Mesendoderm (in vitro differentiated cells): ENCODE measurements around the gene KCTD13.
"Not testable (repeated sequence)": the region's sequence is repeated elsewhere in the genome, so short reads cannot be mapped to it uniquely, and the experiment has no call there.

Experiments used
- DNase-seq: peaks from one replicate; pipeline ENCODE4 v3.0.0; 2013
- H2AK5ac ChIP-seq: 2 replicates; pipeline ENCODE4 v1.6.1; 2013; ENCODE audit warnings: low read length, inconsistent platforms
- H2BK120ac ChIP-seq: 2 replicates; pipeline ENCODE4 v1.6.1; 2013; ENCODE audit warnings: low read depth, mild to moderate bottlenecking, low read length, moderate library complexity, mixed read lengths
- H2BK15ac ChIP-seq: replicated peaks from 2 replicates; pipeline ENCODE4 v1.6.1; 2013; ENCODE audit warnings: low read depth, mild to moderate bottlenecking, moderate library complexity
- H2BK5ac ChIP-seq: 2 replicates; pipeline ENCODE4 v1.6.1; 2013; ENCODE audit warnings: low read length, inconsistent platforms
- H3K18ac ChIP-seq: 2 replicates; pipeline ENCODE4 v1.6.1; 2013; ENCODE audit warnings: mild to moderate bottlenecking, low read length, mixed read lengths
- H3K23ac ChIP-seq: one replicate; pipeline ENCODE4 v1.6.1; 2013; ENCODE audit warnings: low read length
- H3K27ac ChIP-seq: 2 replicates; pipeline ENCODE4 v1.5.1; 2013; ENCODE audit warnings: low read depth, mild to moderate bottlenecking, inconsistent platforms, low read length, moderate library complexity
- H3K27me3 ChIP-seq: 2 replicates; pipeline ENCODE4 v1.6.1; 2013; ENCODE audit warnings: low read length, control low read depth, mild to moderate bottlenecking, inconsistent platforms; ENCODE audit not compliant: insufficient read depth, poor library complexity
- H3K36me3 ChIP-seq: 2 replicates; pipeline ENCODE4 v1.6.1; 2013; ENCODE audit warnings: low read length, inconsistent platforms; ENCODE audit not compliant: control insufficient read depth, insufficient read depth
- H3K4ac ChIP-seq: one replicate; pipeline ENCODE4 v1.6.1; 2013; ENCODE audit warnings: low read depth, mild to moderate bottlenecking, low read length, moderate library complexity
- H3K4me1 ChIP-seq: 2 replicates; pipeline ENCODE4 v1.6.1; 2013; ENCODE audit warnings: low read depth, low read length, inconsistent platforms; ENCODE audit not compliant: control insufficient read depth
- H3K4me2 ChIP-seq: 2 replicates; pipeline ENCODE4 v1.6.1; 2013; ENCODE audit warnings: low read length
- H3K4me3 ChIP-seq: 2 replicates; pipeline ENCODE4 v1.5.1; 2013; ENCODE audit warnings: mild to moderate bottlenecking, low read length
- H3K56ac ChIP-seq: one replicate; pipeline ENCODE4 v1.6.1; 2013; ENCODE audit warnings: low read length
- H3K79me1 ChIP-seq: 2 replicates; pipeline ENCODE4 v1.6.1; 2013; ENCODE audit warnings: low read length, inconsistent platforms
- H3K79me2 ChIP-seq: 2 replicates; pipeline ENCODE4 v1.6.1; 2013; ENCODE audit warnings: mild to moderate bottlenecking, low read length; ENCODE audit not compliant: control insufficient read depth, insufficient read depth
- H3K9ac ChIP-seq: 2 replicates; pipeline ENCODE4 v1.6.1; 2013; ENCODE audit warnings: low read length, inconsistent platforms
- H4K5ac ChIP-seq: one replicate; pipeline ENCODE4 v1.6.1; 2013; ENCODE audit warnings: low read length
- H4K8ac ChIP-seq: one replicate; pipeline ENCODE4 v1.6.1; 2013; ENCODE audit warnings: low read depth, mild to moderate bottlenecking, control low read depth, low read length, moderate library complexity
- WGBS: extraction: QIAGEN DNeasy Blood & Tissue Kit; methylation state at CpG from one replicate; pipeline ENCODE4 v1.1.7; 2013; ENCODE audit warnings: low lambda C conversion rate, missing lambda C conversion rate; ENCODE audit not compliant: insufficient coverage; ENCODE audit errors: extremely low coverage; 5-methylcytosine and 5-hydroxymethylcytosine counted together

KCTD13 gene

GRCh38 chr16:29913514-29913913, 12.5 kb downstream of the KCTD13 start:
- Histone ChIP-seq H4K8ac (no peak overlapping the region), H3K79me2 (no peaks in the 10 kb centered on the region), H2BK120ac (no peak overlapping the region), H3K4me3 (no peak overlapping the region), H3K56ac (no peak overlapping the region), H3K4ac (no peak overlapping the region), H2BK15ac (no peak overlapping the region), H3K9ac (no peak overlapping the region), H3K27me3 (no peaks in the 10 kb centered on the region), H2AK5ac (no peak overlapping the region), H4K5ac (no peak overlapping the region), H3K79me1 (no peaks in the 10 kb centered on the region), H3K36me3 (no peaks in the 10 kb centered on the region), H3K27ac (no peak overlapping the region), H3K23ac (no peak overlapping the region), H3K18ac (no peak overlapping the region), H2BK5ac (no peak overlapping the region), H3K4me1 (no peaks in the 10 kb centered on the region), H3K4me2 (no peak overlapping the region)
- no peak for DNase-seq
- WGBS, result no CpG with 5 or more reads among the region's 8 CpGs

- DNase-seq, result no peak
- Histone ChIP-seq H2BK5ac (no peak overlapping the region), H3K27ac (no peak overlapping the region), H3K79me1 (no peaks in the 10 kb centered on the region), H3K9ac (no peak overlapping the region), H3K4ac (no peak overlapping the region), H3K4me1 (no peaks in the 10 kb centered on the region), H2BK120ac (no peak overlapping the region), H2BK15ac (no peak overlapping the region), H3K27me3 (no peaks in the 10 kb centered on the region), H3K36me3 (no peaks in the 10 kb centered on the region), H3K18ac (no peak overlapping the region), H3K4me3 (no peak overlapping the region), H2AK5ac (no peak overlapping the region), H4K5ac (no peak overlapping the region), H4K8ac (no peak overlapping the region), H3K56ac (no peak overlapping the region), H3K79me2 (no peaks in the 10 kb centered on the region), H3K23ac (no peak overlapping the region), H3K4me2 (no peak overlapping the region)
- WGBS, result no CpG with 5 or more reads among the region's 11 CpGs
Measured at GRCh38 chr16:29912087-29912486, 13.9 kb downstream of the KCTD13 start.

GRCh38 chr16:29911676-29912010, 14.4 kb downstream of the KCTD13 start:
- Histone ChIP-seq H3K4ac (no peak overlapping the region), H3K36me3 (no peaks in the 10 kb centered on the region), H2BK120ac (no peak overlapping the region), H3K27ac (no peak overlapping the region), H2AK5ac (no peak overlapping the region), H3K18ac (no peak overlapping the region), H2BK5ac (no peak overlapping the region), H3K79me2 (no peaks in the 10 kb centered on the region), H3K79me1 (no peaks in the 10 kb centered on the region), H4K5ac (no peak overlapping the region), H3K56ac (no peak overlapping the region), H3K27me3 (no peaks in the 10 kb centered on the region), H3K23ac (no peak overlapping the region), H2BK15ac (no peak overlapping the region), H3K4me1 (no peaks in the 10 kb centered on the region), H4K8ac (no peak overlapping the region), H3K9ac (no peak overlapping the region), H3K4me2 (no peak overlapping the region), H3K4me3 (no peak overlapping the region)
- WGBS, result no CpG with 5 or more reads among the region's 15 CpGs
- DNase-seq, result no peak

GRCh38 chr16:29910819-29911675, 15.0 kb downstream of the KCTD13 start:
- no peak for DNase-seq
- Histone ChIP-seq H3K4me1 (no peaks in the 10 kb centered on the region), H3K4ac (no peak overlapping the region), H3K4me2 (no peak overlapping the region), H3K18ac (no peak overlapping the region), H3K56ac (no peak overlapping the region), H3K27ac (no peak overlapping the region), H3K4me3 (no peak overlapping the region), H4K8ac (no peak overlapping the region), H3K79me1 (no peaks in the 10 kb centered on the region), H4K5ac (no peak overlapping the region), H3K9ac (no peak overlapping the region), H2BK120ac (no peak overlapping the region), H3K36me3 (no peaks in the 10 kb centered on the region), H2AK5ac (no peak overlapping the region), H2BK5ac (no peak overlapping the region), H3K27me3 (no peaks in the 10 kb centered on the region), H2BK15ac (no peak overlapping the region), H3K79me2 (no peaks in the 10 kb centered on the region), H3K23ac (no peak overlapping the region)
- no CpG with 5 or more reads among the region's 20 CpGs for WGBS

GRCh38 chr16:29909851-29910250, 16.2 kb downstream of the KCTD13 start:
- H2BK120ac ChIP-seq, H3K36me3 ChIP-seq, H3K4ac ChIP-seq, H3K79me1 ChIP-seq, H3K4me1 ChIP-seq, H3K79me2 ChIP-seq, H4K5ac ChIP-seq, H2BK15ac ChIP-seq, H2AK5ac ChIP-seq, H3K23ac ChIP-seq, H3K56ac ChIP-seq, H3K18ac ChIP-seq, H3K4me2 ChIP-seq, H3K9ac ChIP-seq, H3K27me3 ChIP-seq, H2BK5ac ChIP-seq, DNase-seq, H4K8ac ChIP-seq, H3K27ac ChIP-seq, H3K4me3 ChIP-seq: not testable (repeated sequence)
- no CpG with 5 or more reads among the region's 6 CpGs for WGBS

GRCh38 chr16:29909391-29909790, 16.6 kb downstream of the KCTD13 start:
- no peak overlapping the region for H3K27ac ChIP-seq
- H3K27me3 ChIP-seq, result no peaks in the 10 kb centered on the region
- H3K4me3 ChIP-seq, result no peak overlapping the region
- H3K4me2 ChIP-seq, result no peak overlapping the region
- no CpG with 5 or more reads among the region's 2 CpGs for WGBS
- H3K36me3 ChIP-seq, result peaks cover 3% of the 10 kb centered on the region
- H3K56ac ChIP-seq, result no peak overlapping the region
- H4K5ac ChIP-seq, result no peak overlapping the region
- no peaks in the 10 kb centered on the region for H3K79me1 ChIP-seq
- no peak overlapping the region for H3K23ac ChIP-seq
- no peak overlapping the region for H3K9ac ChIP-seq
- H3K18ac ChIP-seq, result no peak overlapping the region
- H3K4me1 ChIP-seq, result no peaks in the 10 kb centered on the region
- H2AK5ac ChIP-seq, result no peak overlapping the region
- no peak for DNase-seq
- H3K4ac ChIP-seq, result no peak overlapping the region
- no peak overlapping the region for H4K8ac ChIP-seq
- H3K79me2 ChIP-seq, result no peaks in the 10 kb centered on the region
- H2BK120ac ChIP-seq, result no peak overlapping the region
- no peak overlapping the region for H2BK5ac ChIP-seq
- H2BK15ac ChIP-seq, result no peak overlapping the region
